SH-SY5Y (cell line): ENCODE results near the gene GRN.

Source experiments
- GATA2 ChIP-seq: IDR thresholded peaks from 2 replicates; pipeline ENCODE4 v1.6.1; 2011; ENCODE audit warnings: mild to moderate bottlenecking, low read depth, low read length
- GATA3 ChIP-seq: IDR thresholded peaks from 2 replicates; pipeline ENCODE4 v1.6.1; 2011; ENCODE audit warnings: low read depth, mild to moderate bottlenecking, low read length, moderate library complexity

- no peak for TF ChIP-seq GATA2
- no peak for TF ChIP-seq GATA3
Observed at GRCh38 chr17:44314524-44314868, 30.6 kb upstream of the GRN start.
